NK-92 treated with Interleukin-12 subunit alpha and Interleukin-12 subunit beta, amount 100 ng/mL, for 24 hours (cell line): Measurements from ENCODE around the gene GRIN3A.
"Not testable (repeated sequence)": the region's sequence is repeated elsewhere in the genome, so short reads cannot be mapped to it uniquely, and the experiment has no call there.

Experiments used
- DNase-seq: peaks from one replicate; lab custom pipeline; 2025; lab: John Stamatoyannopoulos, UW

Gene GRIN3A

GRCh38 chr9:101578378-101578777 is 160.1 kb downstream of the GRIN3A start:
- DNase-seq, result no peak

DNA sequence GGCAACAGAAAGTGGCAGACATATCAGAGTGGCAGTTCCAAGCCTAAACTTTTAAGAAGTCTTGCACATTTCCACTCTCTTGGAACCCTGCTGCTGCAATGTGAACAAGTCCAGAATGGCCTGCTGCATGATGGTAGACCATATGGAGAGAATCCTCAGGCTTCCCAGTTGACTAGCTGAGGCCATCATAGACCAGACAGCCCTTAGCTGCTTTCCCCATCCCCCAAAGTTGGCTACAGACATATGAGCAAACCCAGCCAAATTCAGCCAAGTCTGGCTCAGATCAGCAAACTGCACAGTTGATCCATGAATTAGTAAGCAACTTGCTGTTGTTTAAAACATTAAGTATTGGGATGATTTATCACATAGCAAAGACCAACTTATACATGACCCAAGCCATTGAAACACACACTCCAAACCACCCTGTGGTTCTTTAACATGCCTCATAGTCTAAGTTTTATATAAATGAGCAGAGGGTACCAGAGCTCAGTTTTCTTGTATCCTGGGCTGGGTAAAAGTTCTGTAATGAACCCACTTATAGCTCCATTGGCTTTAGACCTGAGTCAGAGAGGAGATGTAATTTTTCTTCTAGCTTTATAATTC is 163.6 kb downstream of the GRIN3A start:
- DNase-seq, result no peak

- no peak for DNase-seq
These were observed 166.1 kb downstream of the GRIN3A start for GRCh38 chr9:101572316-101572715.

GRCh38 chr9:101571114-101571513 is 167.3 kb downstream of the GRIN3A start:
- DNase-seq, result no peak

- no peak for DNase-seq
These were observed 168.5 kb downstream of the GRIN3A start for GRCh38 chr9:101569741-101570501.

GRCh38 chr9:101567725-101568350 is 170.6 kb downstream of the GRIN3A start:
- no peak for DNase-seq

DNA sequence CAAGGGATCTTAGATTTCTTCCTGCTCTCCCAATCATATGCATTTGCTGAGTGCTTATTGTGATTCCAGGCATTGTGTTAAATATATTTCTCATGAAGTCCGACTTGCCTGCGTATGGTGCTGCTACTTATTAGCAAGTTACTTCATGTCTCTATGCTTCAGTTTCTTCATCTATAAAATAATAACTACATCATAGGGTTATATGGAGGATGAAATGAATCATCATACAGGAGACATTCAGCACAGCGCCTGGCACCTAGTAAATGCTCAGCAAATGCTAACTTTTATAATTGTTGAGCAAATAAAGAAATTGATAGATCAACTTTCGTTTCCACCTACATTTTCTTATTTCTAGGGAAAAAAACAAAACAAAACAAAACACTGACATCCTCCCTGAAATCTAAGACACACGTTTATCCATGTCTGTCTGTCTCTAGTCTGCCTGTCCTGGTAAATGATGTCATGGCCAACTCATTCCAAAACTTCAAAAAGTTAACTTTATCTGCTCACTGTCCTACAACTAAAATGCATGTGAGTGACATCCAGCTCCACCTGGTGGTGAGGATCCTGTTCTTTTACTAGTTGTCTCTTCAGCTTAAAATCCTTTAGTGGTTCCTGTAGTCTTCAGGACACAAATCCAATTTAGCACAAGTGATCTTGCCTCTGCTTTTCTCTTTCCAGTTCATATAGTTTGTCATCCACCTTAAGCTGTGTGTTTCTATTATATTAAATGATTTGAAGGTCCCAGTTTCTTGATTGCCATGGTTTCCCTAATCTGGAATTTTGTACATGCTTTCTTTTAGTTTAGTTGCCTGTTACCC is 171.3 kb downstream of the GRIN3A start:
- no peak for DNase-seq

GRCh38 chr9:101564252-101564651 is 174.2 kb downstream of the GRIN3A start:
- no peak for DNase-seq

GRCh38 chr9:101562966-101563365 is 175.5 kb downstream of the GRIN3A start:
- DNase-seq, result no peak

DNA sequence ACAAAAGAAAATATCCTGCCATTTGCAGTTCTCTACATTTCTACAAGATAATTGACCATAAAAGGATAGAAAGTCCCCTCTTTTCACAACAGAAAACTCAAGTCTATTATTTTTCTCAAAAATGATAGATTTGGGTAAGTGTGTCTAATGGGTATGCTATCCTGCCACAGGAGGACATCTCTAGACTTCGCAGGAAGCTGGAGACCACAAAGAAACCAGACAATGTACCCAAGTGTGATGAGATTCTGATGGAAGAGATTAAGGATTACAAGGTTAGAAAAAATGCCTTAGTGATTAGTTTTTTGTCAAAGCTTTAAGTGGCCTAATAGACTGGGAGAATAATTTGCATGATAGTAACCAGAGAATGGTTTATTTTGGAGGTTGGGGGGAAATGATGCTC is 176.7 kb downstream of the GRIN3A start:
- no peak for DNase-seq

- not testable (repeated sequence) for DNase-seq
These were observed 188.9 kb downstream of the GRIN3A start for GRCh38 chr9:101549472-101550098.

DNA sequence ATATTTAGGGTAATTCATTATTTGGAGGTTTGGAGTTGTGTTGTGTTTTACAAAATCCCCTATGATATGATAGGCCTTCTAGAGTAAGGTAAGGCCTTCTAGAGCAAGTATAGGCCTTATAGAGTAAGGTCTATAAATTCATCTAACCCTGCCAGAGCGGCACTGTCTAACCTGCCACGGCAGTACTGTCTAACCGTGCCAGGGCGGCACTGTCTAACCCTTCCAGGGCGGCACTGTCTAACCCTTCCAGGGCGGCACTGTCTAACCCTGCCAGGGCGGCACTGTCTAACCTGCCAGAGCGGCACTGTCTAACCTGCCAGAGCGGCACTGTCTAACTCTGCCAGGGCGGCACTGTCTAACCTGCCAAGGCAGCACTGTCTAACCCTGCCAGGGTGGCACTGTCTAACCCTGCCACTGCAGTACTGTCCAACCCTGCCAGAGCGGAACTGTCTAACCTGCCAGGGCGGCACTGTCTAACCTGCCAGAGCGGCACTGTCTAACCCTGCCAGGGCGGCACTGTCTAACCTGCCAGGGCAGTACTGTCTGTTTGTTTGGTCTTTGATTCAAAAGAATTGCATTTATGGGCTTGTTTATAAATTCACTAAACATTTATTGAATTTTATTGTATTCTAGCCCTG is 195.2 kb downstream of the GRIN3A start:
- DNase-seq, result no peak

DNA sequence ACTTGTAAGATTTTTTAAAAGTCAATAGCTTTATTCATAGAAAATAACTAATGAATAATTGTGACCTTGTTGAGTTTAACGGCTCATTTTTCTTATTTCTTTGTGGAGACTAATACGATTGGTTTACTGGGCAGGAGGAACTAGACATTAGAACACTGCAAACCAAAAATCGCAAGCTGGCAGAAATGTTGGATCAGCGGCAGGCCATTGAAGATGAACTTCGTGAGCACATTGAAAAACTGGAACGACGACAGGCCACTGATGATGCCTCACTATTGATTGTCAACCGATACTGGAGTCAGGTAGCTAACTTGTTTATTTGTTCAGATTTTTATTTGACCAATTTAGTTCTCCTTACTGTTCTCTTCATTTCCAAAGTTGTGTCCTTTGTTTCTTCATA is 198.4 kb downstream of the GRIN3A start:
- DNase-seq, result no peak

GRCh38 chr9:101536938-101537337 is 201.5 kb downstream of the GRIN3A start:
- no peak for DNase-seq

GRCh38 chr9:101536351-101536750 is 202.1 kb downstream of the GRIN3A start:
- no peak for DNase-seq

DNA sequence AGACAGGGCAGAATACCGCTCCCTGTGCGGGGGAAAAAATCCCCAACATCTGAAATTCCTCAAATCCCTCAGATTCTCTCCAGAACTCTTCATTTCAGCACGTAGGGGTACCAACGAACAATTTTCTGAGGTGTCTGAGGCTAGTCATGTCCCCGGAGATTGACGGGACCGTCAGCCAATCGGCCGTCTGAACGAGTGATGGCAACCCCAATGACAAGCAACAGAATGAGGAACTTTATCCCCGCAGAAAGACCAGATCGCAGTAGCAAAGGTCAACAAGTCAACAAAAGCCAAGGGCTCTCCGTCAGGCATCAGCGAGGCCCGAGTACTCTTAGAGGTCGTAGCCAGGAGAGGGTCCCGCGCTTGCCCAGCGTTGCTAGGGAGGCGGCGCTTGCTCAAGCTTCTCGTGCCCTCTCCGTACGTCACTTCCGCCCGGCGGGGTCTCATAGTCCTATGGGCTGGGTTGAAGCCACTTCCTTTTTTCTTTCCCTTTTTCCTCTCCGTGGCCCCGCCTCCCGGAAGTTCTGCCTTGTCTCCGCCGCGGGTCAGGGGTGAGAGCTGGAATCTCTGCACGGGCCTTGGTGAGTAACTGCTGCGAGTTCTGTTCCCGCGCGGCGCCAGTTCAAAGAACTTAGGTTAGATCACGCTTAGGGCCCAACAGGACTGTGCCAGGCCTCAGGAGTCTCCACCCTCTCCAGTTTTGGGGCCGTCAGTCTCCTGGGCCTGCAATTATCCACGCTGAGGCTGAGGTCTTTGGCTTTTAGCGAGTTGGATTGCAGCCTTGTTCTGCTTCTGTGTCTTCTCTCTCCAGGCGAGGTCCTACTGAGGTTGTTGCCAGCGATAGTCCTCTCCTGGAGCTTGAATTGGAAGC is 204.9 kb downstream of the GRIN3A start, which contains the start of gene RNF20:
RNF20 (plus strand) TSS at position 520 of the 871 bp plus-strand sequence. CDS start 1,571 bp downstream, outside the sequence.
- DNase-seq, result peak; percentile 94

GRCh38 chr9:101530076-101530711 is 208.3 kb downstream of the GRIN3A start:
- DNase-seq, result peak; percentile 7

- no peak for DNase-seq
These were observed 210.4 kb downstream of the GRIN3A start for GRCh38 chr9:101528015-101528414.

DNA sequence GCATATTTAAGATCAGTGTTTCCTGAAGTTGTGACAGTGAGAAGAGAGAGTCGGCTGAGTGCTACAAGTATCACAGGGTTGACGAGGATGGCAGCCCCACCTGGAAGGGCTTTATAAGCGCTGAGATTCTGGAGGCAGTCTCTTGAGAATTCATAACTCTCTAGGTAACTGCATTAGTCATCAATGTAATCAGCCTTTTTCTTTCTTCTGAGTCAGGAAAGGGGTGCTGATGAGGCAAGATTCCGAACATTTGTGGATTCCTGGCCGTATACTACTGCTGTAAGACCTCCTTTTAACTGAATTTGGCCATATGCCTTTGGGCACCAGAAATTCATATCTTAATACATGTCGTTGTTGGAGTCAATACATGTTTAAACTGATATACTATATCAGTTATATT is 211.4 kb downstream of the GRIN3A start:
- DNase-seq, result no peak

- no peak for DNase-seq
These were observed 214.1 kb downstream of the GRIN3A start for GRCh38 chr9:101524371-101524770.
